HCT116 (cell line): ENCODE results near the gene CCDC24. TPM values are rescaled to one million over a fixed set of nuclear protein-coding genes. Genes with fewer than 3 reads are reported as not detected.

ENCODE experiments used
- ATAC-seq: fragments of 200-7000 bp; cut with Tn5 transposase; 2 replicates; pipeline ENCODE4 v1.9.1; 2020; ENCODE audit warnings: mild to moderate bottlenecking, moderate library complexity
- BruUV-seq: library from RNA; stranded (reverse); fragments of 400-500 nt; replicated peaks from 2 replicates; lab custom pipeline; 2021; lab: Mats Ljungman, UMichigan
- CTCF ChIA-PET: fragments of 300-600 bp; sonication (Branson Sonifier 250); formaldehyde crosslinking; loops from one replicate; lab custom pipeline; 2021; ENCODE audit warnings: antibody characterized with exemption; lab: Charles Lee
- POLR2A ChIA-PET: fragments of 300-600, 350-600 bp; sonication (Branson Sonifier 250); formaldehyde crosslinking; loops from one replicate; lab custom pipeline; 2021; ENCODE audit warnings: antibody characterized with exemption; lab: Charles Lee
- RAD21 ChIA-PET, 2 experiments: fragments of 300-600 bp; sonication (Branson Sonifier 250); formaldehyde crosslinking; loops; one replicate each; lab custom pipeline; 2023; ENCODE audit warnings: low total read pairs in 2 of 2; ENCODE audit not compliant: uncharacterized antibody in 2 of 2, unreplicated experiment in 2 of 2, low non-redundant PET in 1 of 2; lab: Charles Lee
- DNase-seq: peaks from one replicate; pipeline ENCODE4 v3.0.0-alpha.2; 2010; ENCODE audit warnings: low read depth, low spot score
- H2AFZ ChIP-seq: fragments of 200-600 bp; shearing (Covaris generic), sonication (generic); 2 replicates; pipeline ENCODE4 v1.6.1; 2017; ENCODE audit warnings: low read depth, mixed run types, mixed read lengths, antibody characterized with exemption, low read length; ENCODE audit not compliant: poor library complexity, severe bottlenecking
- H3K27ac ChIP-seq: 2 replicates; pipeline ENCODE4 v1.5.1; 2012; ENCODE audit warnings: low read depth, low read length
- H3K27me3 ChIP-seq: fragments of 200-600 bp; sonication (generic); 2 replicates; pipeline ENCODE4 v1.6.1; 2016; ENCODE audit warnings: mixed run types, low read length, mixed read lengths; ENCODE audit not compliant: insufficient read depth
- H3K36me3 ChIP-seq, 2 experiments: fragments of 200-500 bp in 1 of 2; fragments of 200-600 bp in 1 of 2; sonication (Bioruptor generic) in 1 of 2; sonication (generic) in 1 of 2; 2 replicates each; pipeline versions ENCODE4 v1.5.1 to v1.6.1; 2014 to 2016; ENCODE audit warnings: low read length in 2 of 2, inconsistent platforms in 1 of 2, mixed read lengths in 1 of 2, mixed run types in 1 of 2; ENCODE audit not compliant: insufficient read depth in 2 of 2, control insufficient read depth in 1 of 2
- H3K4me1 ChIP-seq, 2 experiments: fragments of 200-600 bp in 1 of 2; sonication (generic) in 1 of 2; 2 replicates each; pipeline versions ENCODE4 v1.5.1 to v1.6.1; 2012 to 2017; ENCODE audit warnings: low read length in 2 of 2, inconsistent platforms in 1 of 2, mild to moderate bottlenecking in 1 of 2, mixed read lengths in 1 of 2, mixed run types in 1 of 2, moderate library complexity in 1 of 2; ENCODE audit not compliant: insufficient read depth in 2 of 2, control insufficient read depth in 1 of 2
- H3K4me2 ChIP-seq: fragments of 200-600 bp; sonication (generic); 2 replicates; pipeline ENCODE4 v1.6.1; 2017; ENCODE audit warnings: mixed run types, low read length, mixed read lengths
- H3K4me3 ChIP-seq, 2 experiments: fragments of 200-600 bp in 1 of 2; sonication (generic) in 1 of 2; replicated peaks in 1 of 2; 2 replicates each; pipeline ENCODE4 v1.5.1; 2011 to 2016; ENCODE audit warnings: low read length in 2 of 2, control low read depth in 1 of 2, low read depth in 1 of 2, mild to moderate bottlenecking in 1 of 2, mixed read lengths in 1 of 2, mixed run types in 1 of 2
- H3K79me2 ChIP-seq: fragments of 200-600 bp; sonication (generic); 2 replicates; pipeline ENCODE4 v1.6.1; 2017; ENCODE audit warnings: mild to moderate bottlenecking, mixed run types, low read length, moderate library complexity, mixed read lengths; ENCODE audit not compliant: insufficient read depth
- H3K9ac ChIP-seq: fragments of 200-600 bp; sonication (generic); 2 replicates; pipeline ENCODE4 v1.6.1; 2016; ENCODE audit warnings: low read length, mixed read lengths
- H3K9me2 ChIP-seq: fragments of 200-600 bp; sonication (generic), shearing (Covaris generic); 2 replicates; pipeline ENCODE4 v1.6.1; 2017; ENCODE audit warnings: mixed run types, mild to moderate bottlenecking, moderate library complexity; ENCODE audit not compliant: insufficient read depth
- H3K9me3 ChIP-seq, 2 experiments: fragments of 200-500 bp in 1 of 2; fragments of 200-600 bp in 1 of 2; sonication (Bioruptor generic) in 1 of 2; sonication (generic) in 1 of 2; 2 replicates each; pipeline ENCODE4 v1.6.1; 2014 to 2017; ENCODE audit warnings: low read length in 2 of 2, mixed read lengths in 2 of 2, inconsistent platforms in 1 of 2, low read depth in 1 of 2, mild to moderate bottlenecking in 1 of 2, mixed run types in 1 of 2, moderate library complexity in 1 of 2; ENCODE audit not compliant: control insufficient read depth in 1 of 2, insufficient read depth in 1 of 2
- H4K20me1 ChIP-seq: fragments of 200-600 bp; sonication (generic), shearing (Covaris generic); 2 replicates; pipeline ENCODE4 v1.6.1; 2017; ENCODE audit warnings: mixed run types, mild to moderate bottlenecking, moderate library complexity; ENCODE audit not compliant: insufficient read depth
- CBX3 ChIP-seq: IDR thresholded peaks from 2 replicates; pipeline ENCODE4 v1.6.1; 2012; ENCODE audit warnings: low read depth
- CEBPB ChIP-seq: IDR thresholded peaks from 2 replicates; pipeline ENCODE4 v1.6.1; 2012; ENCODE audit warnings: low read depth
- CTCF ChIP-seq, 3 experiments: fragments of 200-600 bp in 1 of 3; sonication (generic) in 1 of 3; IDR thresholded peaks in 2 of 3; conservative IDR thresholded peaks in 1 of 3; 2 replicates each; pipeline ENCODE4 v1.5.1; 2012 to 2017; ENCODE audit warnings: low read depth in 2 of 3, low read length in 2 of 3, antibody characterized with exemption in 1 of 3, borderline replicate concordance in 1 of 3, control low read depth in 1 of 3, mild to moderate bottlenecking in 1 of 3, mixed read lengths in 1 of 3, mixed run types in 1 of 3, moderate library complexity in 1 of 3; ENCODE audit not compliant: insufficient read depth in 1 of 3
- EZH2 ChIP-seq: fragments of 200-600 bp; sonication (generic); IDR thresholded peaks from 2 replicates; pipeline ENCODE4 v1.6.1; 2017; ENCODE audit warnings: antibody characterized with exemption, mixed run types
- EZH2phosphoT487 ChIP-seq: fragments of 200-600 bp; IDR thresholded peaks from 2 replicates; pipeline ENCODE4 v1.6.1; 2018; ENCODE audit warnings: antibody characterized with exemption, borderline replicate concordance
- FOSL1 ChIP-seq: IDR thresholded peaks from 2 replicates; pipeline ENCODE4 v1.6.1; 2012; ENCODE audit warnings: low read depth
- JUND ChIP-seq: IDR thresholded peaks from 2 replicates; pipeline ENCODE4 v1.6.1; 2012
- POLR2A ChIP-seq: IDR thresholded peaks from 2 replicates; pipeline ENCODE4 v1.7.0; 2011; ENCODE audit warnings: borderline replicate concordance; ENCODE audit not compliant: insufficient read depth, insufficient read length; ENCODE audit errors: extremely low read depth
- POLR2AphosphoS5 ChIP-seq: IDR thresholded peaks from 2 replicates; pipeline ENCODE4 v1.6.1; 2011; ENCODE audit warnings: mild to moderate bottlenecking, low read depth, low read length, moderate library complexity
- SP1 ChIP-seq: IDR thresholded peaks from 2 replicates; pipeline ENCODE4 v1.6.1; 2012; ENCODE audit warnings: low read depth
- ZFX ChIP-seq: fragments of 450-650 bp; IDR thresholded peaks from 2 replicates; pipeline ENCODE4 v1.6.1; 2017
- intact Hi-C: fragments of 100-400 bp; cut with micrococcal nuclease; formaldehyde crosslinking; loops from 2 replicates; pipeline ENCODE4 v1.10.0; 2022
- total RNA-seq: library from RNA; stranded (reverse); gene quantifications from one replicate; pipeline ENCODE4 v1.2.1, GENCODE V29; 2021; ENCODE audit not compliant: unreplicated experiment
- TF ChIP-seq, protein P1 (sequence below): IDR thresholded peaks from 2 replicates; pipeline ENCODE4 v1.6.1; 2012; ENCODE audit warnings: low read depth
- TF ChIP-seq, protein P2 (sequence below): IDR thresholded peaks from 2 replicates; pipeline ENCODE4 v1.6.1; 2012
- TF ChIP-seq, protein P3 (sequence below): IDR thresholded peaks from 2 replicates; pipeline ENCODE4 v1.6.1; 2012

CCDC24 gene
- total RNA-seq, 1 experiment from 2014 or later: 23.3 TPM

GRCh38 chr1:44029911-44030604, 38.7 kb downstream of the CCDC24 start (continued):
- TF ChIP-seq POLR2AphosphoS5: peak; percentile 74
- TF ChIP-seq, all 23 proteins: peak for 6

- no TSS peak for BruUV-seq
- Histone ChIP-seq H3K4me3 (peak overlapping the region; percentile 68 to 86), H4K20me1 (no peaks in the 10 kb centered on the region), H3K4me2 (peak overlapping the region; percentile 85), H3K9me2 (no peaks in the 10 kb centered on the region), H3K79me2 (no peaks in the 10 kb centered on the region), H3K27ac (peak overlapping the region; percentile 91), H3K9me3 (no peaks in the 10 kb centered on the region), H3K27me3 (no peaks in the 10 kb centered on the region), H3K4me1 (peaks cover 32 to 46% of the 10 kb centered on the region in 2 experiments), H2AFZ (no peak overlapping the region), H3K36me3 (no peaks in the 10 kb centered on the region), H3K9ac (peak overlapping the region; percentile 86)
- ChIA-PET POLR2A (interaction anchor here (1.0 to 1.5 kb wide), 2 partner anchors 10 to 24 kb away, joined by 4 to 8 read pairs; no protein-coding TSS in a partner anchor), CTCF (no interaction called here), RAD21 (interaction anchor here in 1 of 2 experiments (0.7 kb wide), 1 partner anchor 15 kb away, joined by 6 read pairs; no protein-coding TSS in a partner anchor)
- intact Hi-C loops: loop anchor here (10.0 kb wide), 1 partner anchor 806 kb away; no protein-coding TSS in a partner anchor
- DNase-seq (no peak), ATAC-seq (peak; percentile 47)
- TF ChIP-seq SP1 (no peak), CEBPB (no peak), FOSL1 (no peak), POLR2A (peak; percentile 33), CBX3 (no peak), EZH2phosphoT487 (no peak), ZFX (no peak), JUND (no peak), EZH2 (no peak), CTCF (IDR thresholded peaks at IDR 0.05 in 2 of 3, conservative IDR thresholded peaks at IDR 0.05 in 1 of 3; ENCODE audit: borderline replicate concordance in 1 of 3, insufficient read depth in 1 of 3, low read depth in 2 of 3, low read length in 2 of 3) (peak in 1 of 3 experiments; percentile 28; a peak in 2 of 6 replicates)
- TF ChIP-seq, protein P1, sequence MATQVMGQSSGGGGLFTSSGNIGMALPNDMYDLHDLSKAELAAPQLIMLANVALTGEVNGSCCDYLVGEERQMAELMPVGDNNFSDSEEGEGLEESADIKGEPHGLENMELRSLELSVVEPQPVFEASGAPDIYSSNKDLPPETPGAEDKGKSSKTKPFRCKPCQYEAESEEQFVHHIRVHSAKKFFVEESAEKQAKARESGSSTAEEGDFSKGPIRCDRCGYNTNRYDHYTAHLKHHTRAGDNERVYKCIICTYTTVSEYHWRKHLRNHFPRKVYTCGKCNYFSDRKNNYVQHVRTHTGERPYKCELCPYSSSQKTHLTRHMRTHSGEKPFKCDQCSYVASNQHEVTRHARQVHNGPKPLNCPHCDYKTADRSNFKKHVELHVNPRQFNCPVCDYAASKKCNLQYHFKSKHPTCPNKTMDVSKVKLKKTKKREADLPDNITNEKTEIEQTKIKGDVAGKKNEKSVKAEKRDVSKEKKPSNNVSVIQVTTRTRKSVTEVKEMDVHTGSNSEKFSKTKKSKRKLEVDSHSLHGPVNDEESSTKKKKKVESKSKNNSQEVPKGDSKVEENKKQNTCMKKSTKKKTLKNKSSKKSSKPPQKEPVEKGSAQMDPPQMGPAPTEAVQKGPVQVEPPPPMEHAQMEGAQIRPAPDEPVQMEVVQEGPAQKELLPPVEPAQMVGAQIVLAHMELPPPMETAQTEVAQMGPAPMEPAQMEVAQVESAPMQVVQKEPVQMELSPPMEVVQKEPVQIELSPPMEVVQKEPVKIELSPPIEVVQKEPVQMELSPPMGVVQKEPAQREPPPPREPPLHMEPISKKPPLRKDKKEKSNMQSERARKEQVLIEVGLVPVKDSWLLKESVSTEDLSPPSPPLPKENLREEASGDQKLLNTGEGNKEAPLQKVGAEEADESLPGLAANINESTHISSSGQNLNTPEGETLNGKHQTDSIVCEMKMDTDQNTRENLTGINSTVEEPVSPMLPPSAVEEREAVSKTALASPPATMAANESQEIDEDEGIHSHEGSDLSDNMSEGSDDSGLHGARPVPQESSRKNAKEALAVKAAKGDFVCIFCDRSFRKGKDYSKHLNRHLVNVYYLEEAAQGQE: no peak
- TF ChIP-seq, protein P2, sequence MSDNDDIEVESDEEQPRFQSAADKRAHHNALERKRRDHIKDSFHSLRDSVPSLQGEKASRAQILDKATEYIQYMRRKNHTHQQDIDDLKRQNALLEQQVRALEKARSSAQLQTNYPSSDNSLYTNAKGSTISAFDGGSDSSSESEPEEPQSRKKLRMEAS: no peak
- TF ChIP-seq, protein P3, sequence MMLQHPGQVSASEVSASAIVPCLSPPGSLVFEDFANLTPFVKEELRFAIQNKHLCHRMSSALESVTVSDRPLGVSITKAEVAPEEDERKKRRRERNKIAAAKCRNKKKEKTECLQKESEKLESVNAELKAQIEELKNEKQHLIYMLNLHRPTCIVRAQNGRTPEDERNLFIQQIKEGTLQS: no peak
These were observed 39.3 kb downstream of the CCDC24 start for GRCh38 chr1:44030605-44031251.
